Endothelial cell of umbilical vein (primary cell): ENCODE data around the gene DUSP10. TPM values are rescaled to one million over a fixed set of nuclear protein-coding genes. Genes with fewer than 3 reads are reported as not detected.

Source experiments
- BruUV-seq: library from RNA; stranded (reverse); fragments of 400-500 nt; replicated peaks from 2 replicates; lab custom pipeline; 2021; lab: Mats Ljungman, UMichigan
- CTCF ChIA-PET: fragments of 300-600, 350-600 bp; sonication (Branson Sonifier 250); formaldehyde crosslinking; loops from one replicate; lab custom pipeline; 2021; ENCODE audit warnings: antibody characterized with exemption, inconsistent platforms; lab: Charles Lee
- POLR2A ChIA-PET: fragments of 300-600, 350-600 bp; sonication (Branson Sonifier 250); formaldehyde crosslinking; loops from one replicate; lab custom pipeline; 2021; ENCODE audit warnings: antibody characterized with exemption, inconsistent platforms; lab: Charles Lee
- DNase-seq: peaks from one replicate; pipeline ENCODE4 v3.0.0-alpha.2; 2011; ENCODE audit warnings: low read depth, low spot score
- FAIRE-seq: peaks from 2 replicates; lab custom pipeline; 2011; peaks lifted over from hg19 to GRCh38; lab: Jason Lieb, UNC
- H2AFZ ChIP-seq: 2 replicates; pipeline ENCODE4 v1.6.0; 2012; ENCODE audit warnings: low read depth, low read length, control low read depth, inconsistent platforms
- H3K27ac ChIP-seq: 2 replicates; pipeline ENCODE4 v1.5.1; 2011; ENCODE audit warnings: low read depth, mild to moderate bottlenecking, control low read depth, low read length, moderate library complexity; ENCODE audit not compliant: insufficient read depth
- H3K27me3 ChIP-seq, 2 experiments: 2 replicates each; pipeline versions ENCODE4 v1.6.0 to v1.6.1; 2011; ENCODE audit warnings: low read length in 2 of 2, mixed read lengths in 1 of 2; ENCODE audit not compliant: control insufficient read depth in 2 of 2, insufficient read depth in 2 of 2
- H3K36me3 ChIP-seq, 2 experiments: 2 replicates in 1 of 2; 3 replicates in 1 of 2; pipeline ENCODE4 v1.5.1; 2011; ENCODE audit warnings: low read length in 2 of 2, mild to moderate bottlenecking in 1 of 2, moderate library complexity in 1 of 2; ENCODE audit not compliant: control insufficient read depth in 2 of 2, insufficient read depth in 2 of 2; ENCODE audit errors: extremely low read depth in 1 of 2
- H3K4me1 ChIP-seq: 3 replicates; pipeline ENCODE4 v1.5.1; 2011; ENCODE audit warnings: mild to moderate bottlenecking, low read length; ENCODE audit not compliant: control insufficient read depth, insufficient read depth; ENCODE audit errors: extremely low read depth
- H3K4me2 ChIP-seq: 2 replicates; pipeline ENCODE4 v1.6.1; 2011; ENCODE audit warnings: low read length, control low read depth, mixed read lengths; ENCODE audit not compliant: insufficient read depth
- H3K4me3 ChIP-seq, 3 experiments: fragments of 200-600 bp in 1 of 3; sonication (generic), shearing (Covaris generic) in 1 of 3; replicated peaks in 1 of 3; 2 replicates each; pipeline ENCODE4 v1.5.1; 2011 to 2016; ENCODE audit warnings: control low read depth in 3 of 3, low read length in 3 of 3, mild to moderate bottlenecking in 2 of 3, inconsistent platforms in 1 of 3, low read depth in 1 of 3, moderate library complexity in 1 of 3; ENCODE audit not compliant: insufficient read depth in 1 of 3
- H3K79me2 ChIP-seq: 2 replicates; pipeline ENCODE4 v1.6.0; 2012; ENCODE audit warnings: low read length, inconsistent platforms; ENCODE audit not compliant: control insufficient read depth, insufficient read depth
- H3K9ac ChIP-seq: replicated peaks from 2 replicates; pipeline ENCODE3; 2011; ENCODE audit warnings: low read length, control low read depth; ENCODE audit not compliant: insufficient read depth; ENCODE audit errors: extremely low read depth
- H3K9me1 ChIP-seq: replicated peaks from 3 replicates; pipeline ENCODE4 v1.6.0; 2011; ENCODE audit warnings: mild to moderate bottlenecking, low read length; ENCODE audit not compliant: control insufficient read depth, insufficient read depth; ENCODE audit errors: extremely low read depth
- H3K9me3 ChIP-seq: replicated peaks from 2 replicates; pipeline ENCODE4 v1.5.1; 2012; ENCODE audit warnings: low read length, inconsistent platforms; ENCODE audit not compliant: control insufficient read depth, insufficient read depth
- H4K20me1 ChIP-seq: replicated peaks from 2 replicates; pipeline ENCODE3; 2011; ENCODE audit warnings: mild to moderate bottlenecking, low read length; ENCODE audit not compliant: control insufficient read depth, insufficient read depth; ENCODE audit errors: extremely low read depth
- CTCF ChIP-seq, 2 donors: IDR thresholded peaks; 1 replicate in 1 of 2; 2 replicates in 1 of 2; pipeline ENCODE4 v1.5.1; 2011; ENCODE audit warnings: low read length in 2 of 2, mild to moderate bottlenecking in 2 of 2, moderate library complexity in 2 of 2, control low read depth in 1 of 2, inconsistent platforms in 1 of 2, low read depth in 1 of 2; ENCODE audit not compliant: insufficient read depth in 1 of 2; ENCODE audit errors: extremely low read depth in 1 of 2
- EZH2 ChIP-seq: IDR thresholded peaks from 2 replicates; pipeline ENCODE4 v1.6.1; 2012; ENCODE audit warnings: borderline replicate concordance, low read depth, mild to moderate bottlenecking, moderate library complexity, low read length, inconsistent platforms; ENCODE audit not compliant: severe bottlenecking
- FOS ChIP-seq: IDR thresholded peaks from 2 replicates; pipeline ENCODE4 v1.6.1; 2011; ENCODE audit warnings: mild to moderate bottlenecking, low read length, moderate library complexity, borderline replicate concordance; ENCODE audit not compliant: insufficient read depth
- GATA2 ChIP-seq: IDR thresholded peaks from 2 replicates; pipeline ENCODE4 v1.7.0; 2011; ENCODE audit warnings: low read depth, mild to moderate bottlenecking, moderate library complexity, mixed read lengths, low read length; ENCODE audit not compliant: insufficient read length, insufficient read depth
- MAX ChIP-seq: IDR thresholded peaks from 2 replicates; pipeline ENCODE4 v1.6.1; 2011; ENCODE audit not compliant: insufficient read depth, insufficient read length
- MYC ChIP-seq: IDR thresholded peaks from one replicate; pipeline ENCODE4 v1.6.1; 2011; ENCODE audit warnings: mild to moderate bottlenecking, low read depth, low read length
- POLR2A ChIP-seq: IDR thresholded peaks from 2 replicates; pipeline ENCODE4 v1.6.1; 2012; ENCODE audit warnings: low read depth, mild to moderate bottlenecking, control low read depth, low read length
- dilution Hi-C: fragments of 300-500 bp; cut with MboI; formaldehyde crosslinking; loops from one replicate; pipeline ENCODE4 v1.15.0; 2019; ENCODE audit warnings: low sequenced_read_pairs; ENCODE audit not compliant: extremely low pct_ligation_motif_present
- intact Hi-C: fragments of 100-400 bp; cut with micrococcal nuclease; formaldehyde crosslinking; loops from one replicate; pipeline ENCODE4 v1.10.0; 2022
- polyA plus RNA-seq, 4 experiments: library from polyadenylated mRNA; depleted of rRNA in 3 of 4; stranded (reverse) in 3 of 4; unstranded in 1 of 4; fragments of >200 nt; gene quantifications; 2 replicates each; pipeline versions ENCODE4 v1.2.1 to v1.2.3, GENCODE V29; 2011 to 2012; ENCODE audit warnings: missing spikeins in 1 of 4
- total RNA-seq: library from RNA; stranded (reverse); gene quantifications from 2 replicates; pipeline ENCODE4 v1.2.3, GENCODE V29; 2021

DUSP10 gene
- total and polyA plus RNA-seq, 2 donors (not counting 3 experiments of a cell fraction or from before 2014, with no cell fraction given): 1.6 to 1.9 TPM

GRCh38 chr1:221723018-221723847 is 18.7 kb downstream of the DUSP10 start:
- no peaks in the 10 kb centered on the region for H3K9me1 ChIP-seq
- no peaks in the 10 kb centered on the region for H4K20me1 ChIP-seq
- H3K4me1 ChIP-seq: no peaks in the 10 kb centered on the region
- DNase-seq: no peak
- no peaks in the 10 kb centered on the region for H3K79me2 ChIP-seq
- no peaks in the 10 kb centered on the region for H3K36me3 ChIP-seq
- H3K27me3 ChIP-seq: no peaks in the 10 kb centered on the region
- H3K4me3 ChIP-seq: no peak overlapping the region
- CTCF ChIA-PET: no interaction called here
- POLR2A ChIA-PET: no interaction called here
- H2AFZ ChIP-seq: no peak overlapping the region
- BruUV-seq: no TSS peak
- dilution Hi-C loops: no loop called here
- no peak overlapping the region for H3K4me2 ChIP-seq
- intact Hi-C loops: no loop called here
- H3K9me3 ChIP-seq: no peaks in the 10 kb centered on the region
- TF ChIP-seq CTCF (IDR thresholded peaks at IDR 0.05; ENCODE audit: extremely low read depth in 1 of 2, insufficient read depth in 1 of 2, low read depth in 1 of 2, low read length in 2 of 2): no peak
- no peak for TF ChIP-seq MAX
- no peak for TF ChIP-seq GATA2
- no peak for TF ChIP-seq POLR2A
- no peak for TF ChIP-seq FOS
- TF ChIP-seq EZH2: no peak
- TF ChIP-seq MYC: no peak
- no peak overlapping the region for H3K27ac ChIP-seq
- FAIRE-seq: no peak
- no peak overlapping the region for H3K9ac ChIP-seq
